Transverse colon (tissue), 4 donors: ENCODE data around the gene IGFBP6.

Experiments used
- EP300 ChIP-seq: sonication (generic); formaldehyde crosslinking; IDR thresholded peaks from one replicate; pipeline ENCODE4 v1.6.1; 2017; ENCODE audit warnings: antibody characterized with exemption, low read depth
- POLR2A ChIP-seq: fragments of 450-650 bp; IDR thresholded peaks from one replicate; pipeline ENCODE4 v1.6.1; 2016; ENCODE audit warnings: antibody characterized with exemption, mild to moderate bottlenecking, moderate library complexity
- POLR2AphosphoS5 ChIP-seq, 3 donors: sonication (generic); formaldehyde crosslinking; IDR thresholded peaks; one replicate each; pipeline ENCODE4 v1.6.1; 2016; ENCODE audit warnings: antibody characterized with exemption in 3 of 3
- TF ChIP-seq, protein P1 (sequence below), 5 experiments: fragments of 200-600 bp in 3 of 5; fragments of 450-650 bp in 2 of 5; sonication (generic) in 3 of 5; IDR thresholded peaks; 1 replicate in 2 of 5; 2 replicates in 3 of 5; pipeline ENCODE4 v1.5.1; 2016 to 2017; ENCODE audit warnings: antibody characterized with exemption in 5 of 5, inconsistent platforms in 3 of 5, mild to moderate bottlenecking in 2 of 5, moderate library complexity in 1 of 5

DNA sequence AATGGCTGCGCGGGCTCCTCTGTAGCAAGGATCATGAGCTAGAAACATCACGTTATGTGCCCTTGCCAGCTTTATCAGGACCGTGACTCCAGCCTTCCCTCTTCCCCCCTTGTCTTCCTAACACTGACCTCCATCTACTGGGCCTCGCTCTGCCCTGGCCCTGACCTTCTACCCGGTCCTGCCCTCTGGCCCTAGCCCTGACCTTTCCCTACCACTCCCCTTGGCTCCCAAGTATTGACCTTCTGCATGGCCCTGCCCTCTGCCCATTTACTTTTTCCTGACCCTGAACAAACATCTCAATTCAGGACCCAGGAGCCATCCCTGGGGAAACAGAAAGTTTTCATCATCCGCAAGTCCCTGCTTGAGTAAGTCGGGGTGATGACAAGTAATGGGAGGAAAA lies 7.8 kb downstream of the IGFBP6 start:
- TF ChIP-seq, protein P1, sequence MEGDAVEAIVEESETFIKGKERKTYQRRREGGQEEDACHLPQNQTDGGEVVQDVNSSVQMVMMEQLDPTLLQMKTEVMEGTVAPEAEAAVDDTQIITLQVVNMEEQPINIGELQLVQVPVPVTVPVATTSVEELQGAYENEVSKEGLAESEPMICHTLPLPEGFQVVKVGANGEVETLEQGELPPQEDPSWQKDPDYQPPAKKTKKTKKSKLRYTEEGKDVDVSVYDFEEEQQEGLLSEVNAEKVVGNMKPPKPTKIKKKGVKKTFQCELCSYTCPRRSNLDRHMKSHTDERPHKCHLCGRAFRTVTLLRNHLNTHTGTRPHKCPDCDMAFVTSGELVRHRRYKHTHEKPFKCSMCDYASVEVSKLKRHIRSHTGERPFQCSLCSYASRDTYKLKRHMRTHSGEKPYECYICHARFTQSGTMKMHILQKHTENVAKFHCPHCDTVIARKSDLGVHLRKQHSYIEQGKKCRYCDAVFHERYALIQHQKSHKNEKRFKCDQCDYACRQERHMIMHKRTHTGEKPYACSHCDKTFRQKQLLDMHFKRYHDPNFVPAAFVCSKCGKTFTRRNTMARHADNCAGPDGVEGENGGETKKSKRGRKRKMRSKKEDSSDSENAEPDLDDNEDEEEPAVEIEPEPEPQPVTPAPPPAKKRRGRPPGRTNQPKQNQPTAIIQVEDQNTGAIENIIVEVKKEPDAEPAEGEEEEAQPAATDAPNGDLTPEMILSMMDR (IDR thresholded peaks at IDR 0.05) = no peak
- no peak for TF ChIP-seq POLR2A
- TF ChIP-seq EP300 = no peak
- no peak for TF ChIP-seq POLR2AphosphoS5 (IDR thresholded peaks at IDR 0.05)
